IPS DF 4.7 (cell line): ENCODE measurements around the gene KCNE4.

Source experiments
- DNase-seq: peaks from one replicate; pipeline ENCODE4 v3.0.0-alpha.2; 2013; ENCODE audit warnings: low spot score; ENCODE audit errors: extremely low read depth

Gene KCNE4

GRCh38 chr2:223051693-223052289 lies at the start of gene KCNE4:
Gene KCNE4, plus strand, starts transcription at chr2:223052190. Its CDS starts 641 bp downstream, at chr2:223052831.
- DNase-seq, result no peak

- DNase-seq, result no peak
These were observed 48.8 kb upstream of the KCNE4 start for GRCh38 chr2:223003191-223003590.

- DNase-seq, result no peak
These were observed 46.5 kb upstream of the KCNE4 start for GRCh38 chr2:223005496-223005895.

GRCh38 chr2:223007531-223007930 lies 44.5 kb upstream of the KCNE4 start:
- no peak for DNase-seq

- DNase-seq, result no peak
These were observed 43.8 kb upstream of the KCNE4 start for GRCh38 chr2:223008162-223008561.

- no peak for DNase-seq
These were observed 43.0 kb upstream of the KCNE4 start for GRCh38 chr2:223008956-223009355.

GRCh38 chr2:223010641-223011040 lies 41.3 kb upstream of the KCNE4 start:
- no peak for DNase-seq

- DNase-seq, result no peak
These were observed 39.7 kb upstream of the KCNE4 start for GRCh38 chr2:223012291-223012690.

- DNase-seq, result no peak
These were observed 32.5 kb upstream of the KCNE4 start for GRCh38 chr2:223019390-223019930.

GRCh38 chr2:223019987-223020717 lies 31.8 kb upstream of the KCNE4 start:
- DNase-seq, result no peak

- DNase-seq, result no peak
These were observed 30.9 kb upstream of the KCNE4 start for GRCh38 chr2:223020971-223021675.

- DNase-seq, result no peak
These were observed 25.5 kb upstream of the KCNE4 start for GRCh38 chr2:223026357-223027110.

GRCh38 chr2:223027442-223027841 lies 24.5 kb upstream of the KCNE4 start:
- no peak for DNase-seq

- DNase-seq, result no peak
These were observed 22.7 kb upstream of the KCNE4 start for GRCh38 chr2:223029287-223029686.

GRCh38 chr2:223032187-223033142 lies 19.5 kb upstream of the KCNE4 start:
- no peak for DNase-seq

GRCh38 chr2:223034221-223034975 lies 17.6 kb upstream of the KCNE4 start:
- DNase-seq, result no peak

- no peak for DNase-seq
These were observed 15.1 kb upstream of the KCNE4 start for GRCh38 chr2:223036790-223037444.

- no peak for DNase-seq
These were observed 14.6 kb upstream of the KCNE4 start for GRCh38 chr2:223037445-223037800.

GRCh38 chr2:223039618-223040017 lies 12.4 kb upstream of the KCNE4 start:
- no peak for DNase-seq
